Large intestine (tissue), 3 donors: ENCODE measurements around the gene DRGX. TPM values are rescaled to one million over a fixed set of nuclear protein-coding genes. Genes with fewer than 3 reads are reported as not detected.

ENCODE experiments used
- DNase-seq, 2 donors: peaks; one replicate each; pipeline versions ENCODE4 v3.0.0 to v3.0.0-alpha.2; 2013
- H3K27ac ChIP-seq: one replicate; pipeline ENCODE4 v1.5.1; 2013; ENCODE audit warnings: low read length
- H3K27me3 ChIP-seq: 2 replicates; pipeline ENCODE4 v1.6.1; 2013; ENCODE audit warnings: low read length; ENCODE audit not compliant: control insufficient read depth, insufficient read depth
- H3K36me3 ChIP-seq: 2 replicates; pipeline ENCODE4 v1.6.1; 2013; ENCODE audit warnings: low read length; ENCODE audit not compliant: control insufficient read depth, insufficient read depth
- H3K4me1 ChIP-seq: one replicate; pipeline ENCODE4 v1.6.1; 2013; ENCODE audit warnings: low read length; ENCODE audit not compliant: control insufficient read depth, insufficient read depth
- H3K4me3 ChIP-seq: one replicate; pipeline ENCODE4 v1.5.1; 2013; ENCODE audit warnings: low read length
- H3K9me3 ChIP-seq: one replicate; pipeline ENCODE4 v1.6.1; 2013; ENCODE audit warnings: mild to moderate bottlenecking, low read depth, low read length, moderate library complexity; ENCODE audit not compliant: control insufficient read depth
- WGBS: methylation state at CpG from one replicate; pipeline ENCODE4 v1.1.5; 2013; ENCODE audit warnings: low lambda C conversion rate; ENCODE audit not compliant: insufficient coverage; 5-methylcytosine and 5-hydroxymethylcytosine counted together
- polyA plus RNA-seq: library from polyadenylated mRNA; unstranded; fragments of 120-200 nt; gene quantifications from one replicate; pipeline ENCODE4 v1.2.1, GENCODE V29; 2013

Gene DRGX
- polyA plus RNA-seq, 1 donor, result 0.78 TPM

- Histone ChIP-seq H3K4me3 (no peak overlapping the region), H3K36me3 (no peaks in the 10 kb centered on the region), H3K4me1 (no peaks in the 10 kb centered on the region), H3K27me3 (no peaks in the 10 kb centered on the region), H3K27ac (no peak overlapping the region), H3K9me3 (no peaks in the 10 kb centered on the region)
- no CpG with 5 or more reads among the region's 11 CpGs for WGBS
- DNase-seq, result no peak
Measured at GRCh38 chr10:49361735-49362568, 33.9 kb downstream of the DRGX start.

GRCh38 chr10:49361178-49361554 is 34.7 kb downstream of the DRGX start:
- Histone ChIP-seq H3K9me3 (no peaks in the 10 kb centered on the region), H3K36me3 (no peaks in the 10 kb centered on the region), H3K27ac (no peak overlapping the region), H3K4me3 (no peak overlapping the region), H3K4me1 (no peaks in the 10 kb centered on the region), H3K27me3 (no peaks in the 10 kb centered on the region)
- no peak for DNase-seq
- no CpG with 5 or more reads among the region's 8 CpGs for WGBS

GRCh38 chr10:49360271-49361177 is 35.4 kb downstream of the DRGX start:
- WGBS, result no CpG with 5 or more reads among the region's 15 CpGs
- H3K27ac ChIP-seq, result no peak overlapping the region
- no peak overlapping the region for H3K4me3 ChIP-seq
- no peaks in the 10 kb centered on the region for H3K36me3 ChIP-seq
- H3K9me3 ChIP-seq, result no peaks in the 10 kb centered on the region
- no peaks in the 10 kb centered on the region for H3K27me3 ChIP-seq
- no peaks in the 10 kb centered on the region for H3K4me1 ChIP-seq
- no peak for DNase-seq

- Histone ChIP-seq H3K27ac (no peak overlapping the region), H3K4me1 (no peaks in the 10 kb centered on the region), H3K4me3 (no peak overlapping the region), H3K27me3 (no peaks in the 10 kb centered on the region), H3K36me3 (no peaks in the 10 kb centered on the region), H3K9me3 (no peaks in the 10 kb centered on the region)
- WGBS, result 80% methylated on average over 3 of the region's 13 CpGs
- no peak for DNase-seq
Measured at GRCh38 chr10:49359349-49360270, 36.3 kb downstream of the DRGX start.

GRCh38 chr10:49357910-49358309 is 38.0 kb downstream of the DRGX start:
- Histone ChIP-seq H3K36me3 (no peaks in the 10 kb centered on the region), H3K27me3 (no peaks in the 10 kb centered on the region), H3K4me3 (no peak overlapping the region), H3K4me1 (no peaks in the 10 kb centered on the region), H3K9me3 (no peaks in the 10 kb centered on the region), H3K27ac (no peak overlapping the region)
- no peak for DNase-seq
- no CpG with 5 or more reads among the region's 2 CpGs for WGBS

GRCh38 chr10:49356944-49357343 is 38.9 kb downstream of the DRGX start:
- Histone ChIP-seq H3K9me3 (no peaks in the 10 kb centered on the region), H3K36me3 (no peaks in the 10 kb centered on the region), H3K4me1 (no peaks in the 10 kb centered on the region), H3K4me3 (no peak overlapping the region), H3K27me3 (peaks cover 4% of the 10 kb centered on the region), H3K27ac (no peak overlapping the region)
- DNase-seq, result no peak
- WGBS, result no CpG with 5 or more reads among the region's 1 CpG

- no peak overlapping the region for H3K27ac ChIP-seq
- H3K27me3 ChIP-seq, result peaks cover 6% of the 10 kb centered on the region
- DNase-seq, result no peak
- H3K4me3 ChIP-seq, result no peak overlapping the region
- no peaks in the 10 kb centered on the region for H3K4me1 ChIP-seq
- WGBS, result no CpG with 5 or more reads among the region's 4 CpGs
- no peaks in the 10 kb centered on the region for H3K9me3 ChIP-seq
- H3K36me3 ChIP-seq, result no peaks in the 10 kb centered on the region
Measured at GRCh38 chr10:49356181-49356580, 39.7 kb downstream of the DRGX start.

GRCh38 chr10:49355221-49355620 is 40.7 kb downstream of the DRGX start:
- H3K4me3 ChIP-seq, result no peak overlapping the region
- WGBS, result 69% methylated on average over 3 of the region's 3 CpGs

GRCh38 chr10:49354593-49354992 is 41.3 kb downstream of the DRGX start:
- no peak overlapping the region for H3K4me3 ChIP-seq
- WGBS, result no CpG with 5 or more reads among the region's 3 CpGs

More at GRCh38 chr10:49355221-49355620, 40.7 kb downstream of the DRGX start:
- Histone ChIP-seq H3K27ac (no peak overlapping the region), H3K36me3 (no peaks in the 10 kb centered on the region), H3K9me3 (no peaks in the 10 kb centered on the region), H3K27me3 (peaks cover 6% of the 10 kb centered on the region), H3K4me1 (no peaks in the 10 kb centered on the region)
- no peak for DNase-seq

More at GRCh38 chr10:49354593-49354992, 41.3 kb downstream of the DRGX start:
- H3K9me3 ChIP-seq, result no peaks in the 10 kb centered on the region
- DNase-seq, result no peak
- no peak overlapping the region for H3K27ac ChIP-seq
- no peaks in the 10 kb centered on the region for H3K36me3 ChIP-seq
- H3K4me1 ChIP-seq, result no peaks in the 10 kb centered on the region
- peaks cover 6% of the 10 kb centered on the region for H3K27me3 ChIP-seq
